Trophoblast cell (in vitro differentiated cells and primary cell): ENCODE measurements around the gene HMCN2.
A peak's percentile ranks its signal among the peaks of the same experiment; 100 is the strongest.
"Not testable (repeated sequence)": the region's sequence is repeated elsewhere in the genome, so short reads cannot be mapped to it uniquely, and the experiment has no call there.

Experiments used
- DNase-seq, 2 donors: peaks; one replicate each; pipeline ENCODE4 v3.0.0-alpha.2; 2016
- H2AFZ ChIP-seq: 2 replicates; pipeline ENCODE4 v1.6.1; 2013; ENCODE audit warnings: low read length, moderate library complexity, mild to moderate bottlenecking; ENCODE audit not compliant: insufficient read depth, poor library complexity
- H2AK5ac ChIP-seq: 2 replicates; pipeline ENCODE4 v1.6.1; 2013; ENCODE audit warnings: mild to moderate bottlenecking, low read length
- H2BK120ac ChIP-seq: 2 replicates; pipeline ENCODE4 v1.6.1; 2013; ENCODE audit warnings: low read length, mild to moderate bottlenecking, moderate library complexity; ENCODE audit not compliant: insufficient read depth, poor library complexity
- H2BK12ac ChIP-seq: 2 replicates; pipeline ENCODE4 v1.6.1; 2013; ENCODE audit warnings: mild to moderate bottlenecking, low read length, moderate library complexity
- H2BK5ac ChIP-seq: 2 replicates; pipeline ENCODE4 v1.6.1; 2013; ENCODE audit warnings: low read length, low read depth, moderate library complexity, mild to moderate bottlenecking; ENCODE audit not compliant: poor library complexity
- H3K14ac ChIP-seq: 2 replicates; pipeline ENCODE4 v1.6.1; 2013; ENCODE audit warnings: mild to moderate bottlenecking, low read length
- H3K18ac ChIP-seq: 2 replicates; pipeline ENCODE4 v1.6.1; 2013; ENCODE audit warnings: mild to moderate bottlenecking, low read length
- H3K23ac ChIP-seq: 2 replicates; pipeline ENCODE4 v1.6.1; 2013; ENCODE audit warnings: low read length
- H3K27ac ChIP-seq: 2 replicates; pipeline ENCODE4 v1.5.1; 2013; ENCODE audit warnings: low read depth, mild to moderate bottlenecking, inconsistent platforms, low read length, moderate library complexity
- H3K27me3 ChIP-seq: 2 replicates; pipeline ENCODE4 v1.6.1; 2013; ENCODE audit warnings: inconsistent platforms, mild to moderate bottlenecking, low read length, moderate library complexity; ENCODE audit not compliant: insufficient read depth
- H3K36me3 ChIP-seq, 2 experiments: 1 replicate in 1 of 2; 2 replicates in 1 of 2; pipeline ENCODE4 v1.6.1; 2013; ENCODE audit warnings: low read length in 2 of 2, mild to moderate bottlenecking in 2 of 2, moderate library complexity in 1 of 2; ENCODE audit not compliant: insufficient read depth in 2 of 2, control insufficient read depth in 1 of 2
- H3K4ac ChIP-seq: 2 replicates; pipeline ENCODE4 v1.6.1; 2013; ENCODE audit warnings: low read depth, mild to moderate bottlenecking, low read length, moderate library complexity
- H3K4me1 ChIP-seq, 2 experiments: 1 replicate in 1 of 2; 2 replicates in 1 of 2; pipeline ENCODE4 v1.6.1; 2013; ENCODE audit warnings: low read length in 2 of 2, mild to moderate bottlenecking in 2 of 2, moderate library complexity in 1 of 2; ENCODE audit not compliant: insufficient read depth in 2 of 2, control insufficient read depth in 1 of 2
- H3K4me2 ChIP-seq: 2 replicates; pipeline ENCODE4 v1.6.1; 2013; ENCODE audit warnings: inconsistent platforms, mild to moderate bottlenecking, low read length, moderate library complexity
- H3K4me3 ChIP-seq: 2 replicates; pipeline ENCODE4 v1.5.1; 2013; ENCODE audit warnings: mild to moderate bottlenecking, low read depth, low read length, inconsistent platforms
- H3K79me1 ChIP-seq: one replicate; pipeline ENCODE4 v1.6.1; 2013; ENCODE audit warnings: low read length
- H3K79me2 ChIP-seq: 2 replicates; pipeline ENCODE4 v1.6.1; 2013; ENCODE audit warnings: low read length, mild to moderate bottlenecking; ENCODE audit not compliant: control insufficient read depth, insufficient read depth, poor library complexity
- H3K9ac ChIP-seq: 2 replicates; pipeline ENCODE4 v1.6.1; 2013; ENCODE audit warnings: mild to moderate bottlenecking, low read length
- H3K9me3 ChIP-seq: 2 replicates; pipeline ENCODE4 v1.6.1; 2013; ENCODE audit warnings: low read depth, mild to moderate bottlenecking, control low read depth, inconsistent platforms, low read length; ENCODE audit not compliant: insufficient read depth
- H4K12ac ChIP-seq: 2 replicates; pipeline ENCODE4 v1.6.1; 2013; ENCODE audit warnings: low read depth, mild to moderate bottlenecking, low read length, moderate library complexity
- H4K8ac ChIP-seq: 2 replicates; pipeline ENCODE4 v1.6.1; 2013; ENCODE audit warnings: low read depth, mild to moderate bottlenecking, low read length, moderate library complexity
- H4K91ac ChIP-seq: one replicate; pipeline ENCODE4 v1.6.1; 2013; ENCODE audit warnings: low read depth, mild to moderate bottlenecking, low read length, moderate library complexity
- WGBS: extraction: QIAGEN DNeasy Blood & Tissue Kit; methylation state at CpG from one replicate; pipeline ENCODE4 v1.1.7; 2013; ENCODE audit warnings: missing lambda C conversion rate; ENCODE audit not compliant: insufficient read length, insufficient coverage; ENCODE audit errors: extremely low coverage; 5-methylcytosine and 5-hydroxymethylcytosine counted together

The HMCN2 gene

GRCh38 chr9:130340557-130340956 lies 75.0 kb downstream of the HMCN2 start:
- H4K91ac ChIP-seq, H3K27ac ChIP-seq, H2AK5ac ChIP-seq, H4K12ac ChIP-seq, H3K4me3 ChIP-seq, H2BK12ac ChIP-seq, DNase-seq, H4K8ac ChIP-seq, H2BK120ac ChIP-seq, H3K4ac ChIP-seq, H3K79me2 ChIP-seq, H3K79me1 ChIP-seq, H3K23ac ChIP-seq, H3K18ac ChIP-seq, H2AFZ ChIP-seq, H3K9ac ChIP-seq, H3K14ac ChIP-seq, H3K27me3 ChIP-seq, H2BK5ac ChIP-seq, H3K36me3 ChIP-seq, H3K4me2 ChIP-seq, H3K4me1 ChIP-seq: not testable (repeated sequence)
- peaks cover 10% of the 10 kb centered on the region for H3K9me3 ChIP-seq
- no CpG with 5 or more reads among the region's 17 CpGs for WGBS

- no peak overlapping the region for H2BK120ac ChIP-seq
- H2AFZ ChIP-seq = no peak overlapping the region
- peaks cover 10% of the 10 kb centered on the region for H3K9me3 ChIP-seq
- no peak overlapping the region for H2BK5ac ChIP-seq
- H2AK5ac ChIP-seq = no peak overlapping the region
- H3K4me2 ChIP-seq = no peak overlapping the region
- H2BK12ac ChIP-seq = no peak overlapping the region
- H4K12ac ChIP-seq = no peak overlapping the region
- no peaks in the 10 kb centered on the region for H3K4me1 ChIP-seq
- no peaks in the 10 kb centered on the region for H3K27me3 ChIP-seq
- H3K36me3 ChIP-seq = no peaks in the 10 kb centered on the region
- no peak overlapping the region for H3K14ac ChIP-seq
- H3K79me2 ChIP-seq = no peaks in the 10 kb centered on the region
- no peak overlapping the region for H3K18ac ChIP-seq
- DNase-seq = no peak
- no peak overlapping the region for H3K27ac ChIP-seq
- H4K8ac ChIP-seq = no peak overlapping the region
- H4K91ac ChIP-seq = no peak overlapping the region
- no peak overlapping the region for H3K9ac ChIP-seq
- no peaks in the 10 kb centered on the region for H3K79me1 ChIP-seq
- no peak overlapping the region for H3K4ac ChIP-seq
- no peak overlapping the region for H3K4me3 ChIP-seq
- WGBS = no CpG with 5 or more reads among the region's 13 CpGs
- no peak overlapping the region for H3K23ac ChIP-seq
Observed at GRCh38 chr9:130341128-130341527, 75.6 kb downstream of the HMCN2 start.

DNA sequence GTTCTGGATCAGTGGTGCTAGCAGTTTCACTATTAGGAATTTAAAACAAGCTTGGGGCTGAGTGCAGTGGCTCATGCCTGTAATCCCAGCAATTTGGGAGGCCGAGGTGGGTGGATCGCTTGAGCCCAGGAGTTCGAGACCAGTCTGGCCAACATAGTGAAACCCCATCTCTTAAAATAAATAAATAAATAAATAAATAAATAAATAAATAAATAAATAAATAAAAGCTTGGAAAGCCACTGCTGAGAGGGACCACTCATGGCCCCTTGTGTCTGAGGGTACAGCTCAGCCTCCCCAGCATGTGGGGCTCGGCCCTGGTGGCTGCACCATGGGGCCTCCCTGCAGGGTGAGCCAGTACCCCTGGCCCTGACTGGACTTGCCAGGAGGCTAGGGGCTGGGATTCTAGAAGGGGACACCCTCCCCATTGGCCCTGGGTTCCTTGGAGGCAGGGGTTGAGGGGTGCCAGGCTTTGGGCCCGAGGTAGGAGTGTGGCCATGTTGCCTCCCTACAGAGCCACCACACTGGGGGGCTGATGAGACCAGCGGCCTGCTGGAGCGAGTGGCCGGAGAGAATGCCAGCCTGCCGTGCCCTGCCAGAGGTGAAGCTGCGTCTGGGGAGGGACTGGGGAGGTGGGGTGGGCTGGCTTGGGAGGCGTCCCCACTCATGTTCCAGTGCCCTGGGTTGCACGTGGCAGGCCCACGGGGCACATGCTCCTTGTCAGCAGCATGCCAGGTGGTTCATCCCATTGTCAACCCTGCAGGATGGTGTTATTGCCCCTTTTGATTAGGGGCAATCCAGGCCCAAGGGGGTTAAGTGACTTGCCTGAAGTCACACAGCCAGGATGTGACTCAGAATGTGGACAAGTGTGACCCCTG lies 76.5 kb downstream of the HMCN2 start:
- Histone ChIP-seq H2AK5ac (no peak overlapping the region), H3K79me2 (no peaks in the 10 kb centered on the region), H4K91ac (peak overlapping the region; percentile 23), H3K4me1 (no peaks in the 10 kb centered on the region), H2BK5ac (no peak overlapping the region), H3K18ac (no peak overlapping the region), H3K14ac (no peak overlapping the region), H3K36me3 (no peaks in the 10 kb centered on the region), H3K27ac (no peak overlapping the region), H4K12ac (no peak overlapping the region), H2BK12ac (no peak overlapping the region), H3K27me3 (no peaks in the 10 kb centered on the region), H2BK120ac (no peak overlapping the region), H3K4me2 (no peak overlapping the region), H3K79me1 (no peaks in the 10 kb centered on the region), H3K4me3 (no peak overlapping the region), H3K9ac (no peak overlapping the region), H3K4ac (no peak overlapping the region), H3K9me3 (peaks cover 10% of the 10 kb centered on the region), H2AFZ (no peak overlapping the region), H4K8ac (no peak overlapping the region), H3K23ac (no peak overlapping the region)
- no CpG with 5 or more reads among the region's 13 CpGs for WGBS
- no peak for DNase-seq

DNA sequence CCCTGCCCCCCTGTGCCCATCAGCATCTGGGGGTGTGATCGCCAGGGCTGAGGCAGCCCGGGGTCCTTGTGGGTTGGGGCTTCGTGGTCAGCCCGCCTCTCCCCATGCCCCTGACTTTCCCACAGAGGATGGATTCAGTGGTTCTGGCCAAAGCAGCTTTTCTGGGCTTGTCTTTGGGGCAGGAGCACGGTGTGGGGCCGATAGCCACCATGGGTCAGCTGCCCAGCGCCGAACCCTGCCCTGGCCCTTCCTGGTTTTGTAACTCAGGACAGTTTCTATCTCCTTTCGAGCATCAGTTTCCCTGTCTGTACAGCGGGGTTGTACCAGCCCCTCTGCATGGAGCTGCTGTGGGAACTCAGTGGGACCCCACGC lies 77.1 kb downstream of the HMCN2 start:
- Histone ChIP-seq H4K8ac (no peak overlapping the region), H3K4me3 (no peak overlapping the region), H3K9me3 (peaks cover 10% of the 10 kb centered on the region), H3K4ac (no peak overlapping the region), H3K4me1 (no peaks in the 10 kb centered on the region), H2BK120ac (no peak overlapping the region), H2BK12ac (no peak overlapping the region), H3K4me2 (no peak overlapping the region), H3K18ac (no peak overlapping the region), H3K79me1 (no peaks in the 10 kb centered on the region), H3K27ac (no peak overlapping the region), H2BK5ac (no peak overlapping the region), H3K36me3 (no peaks in the 10 kb centered on the region), H3K9ac (no peak overlapping the region), H3K27me3 (no peaks in the 10 kb centered on the region), H2AFZ (no peak overlapping the region), H4K12ac (no peak overlapping the region), H3K14ac (no peak overlapping the region), H2AK5ac (no peak overlapping the region), H3K23ac (no peak overlapping the region), H4K91ac (peak overlapping the region; percentile 21), H3K79me2 (no peaks in the 10 kb centered on the region)
- no CpG with 5 or more reads among the region's 11 CpGs for WGBS
- no peak for DNase-seq
